Smooth muscle cell (in vitro differentiated cells): ENCODE data around the gene FRG1. TPM values are rescaled to one million over a fixed set of nuclear protein-coding genes. Genes with fewer than 3 reads are reported as not detected.
"Not testable (repeated sequence)": the region's sequence is repeated elsewhere in the genome, so short reads cannot be mapped to it uniquely, and the experiment has no call there.

Source experiments
- DNase-seq: peaks from one replicate; lab custom pipeline; 2025; ENCODE audit not compliant: unreplicated experiment; lab: John Stamatoyannopoulos, UW
- H2AFZ ChIP-seq: fragments of 200-600 bp; sonication (generic); 2 replicates; pipeline ENCODE4 v1.6.0; 2016; ENCODE audit warnings: antibody characterized with exemption, low read depth, mild to moderate bottlenecking
- H3F3A ChIP-seq: fragments of 200-600 bp; sonication (generic); 2 replicates; pipeline ENCODE4 v1.6.0; 2017; ENCODE audit warnings: antibody characterized with exemption, low read depth
- H3K27ac ChIP-seq: fragments of 200-600 bp; sonication (generic); 2 replicates; pipeline ENCODE4 v1.5.1; 2016; ENCODE audit warnings: low read depth, mild to moderate bottlenecking
- H3K27me3 ChIP-seq: fragments of 200-600 bp; sonication (generic); 2 replicates; pipeline ENCODE4 v1.6.1; 2016; ENCODE audit warnings: low read depth, mild to moderate bottlenecking
- H3K36me3 ChIP-seq: fragments of 200-600 bp; sonication (generic); 2 replicates; pipeline ENCODE4 v1.5.1; 2016; ENCODE audit warnings: low read depth
- H3K4me1 ChIP-seq: fragments of 200-600 bp; sonication (generic); 2 replicates; pipeline ENCODE4 v1.5.1; 2016; ENCODE audit warnings: low read depth
- H3K4me2 ChIP-seq: fragments of 200-600 bp; sonication (generic); 2 replicates; pipeline ENCODE4 v1.6.0; 2016; ENCODE audit warnings: mild to moderate bottlenecking
- H3K4me3 ChIP-seq: fragments of 200-600 bp; sonication (generic); 2 replicates; pipeline ENCODE4 v1.5.1; 2016; ENCODE audit warnings: mild to moderate bottlenecking
- H3K79me2 ChIP-seq: fragments of 200-600 bp; sonication (generic); 2 replicates; pipeline ENCODE4 v1.6.0; 2016; ENCODE audit warnings: low read depth, mild to moderate bottlenecking
- H3K9ac ChIP-seq: fragments of 200-600 bp; sonication (generic); 2 replicates; pipeline ENCODE4 v1.6.0; 2016; ENCODE audit warnings: low read depth
- H3K9me3 ChIP-seq: fragments of 200-600 bp; sonication (generic); replicated peaks from 2 replicates; pipeline ENCODE4 v1.5.1; 2016; ENCODE audit warnings: low read depth
- H4K20me1 ChIP-seq: fragments of 200-600 bp; sonication (generic); 2 replicates; pipeline ENCODE4 v1.6.0; 2016; ENCODE audit warnings: low read depth
- CTCF ChIP-seq: fragments of 200-600 bp; sonication (generic); IDR thresholded peaks from 2 replicates; pipeline ENCODE4 v1.5.1; 2017; ENCODE audit warnings: borderline replicate concordance, mild to moderate bottlenecking, antibody characterized with exemption; ENCODE audit not compliant: insufficient read depth, poor library complexity, severe bottlenecking
- WGBS: methylation state at CpG from one replicate; pipeline ENCODE4 v1.1.7; 2016; ENCODE audit warnings: low lambda C conversion rate; 5-methylcytosine and 5-hydroxymethylcytosine counted together
- polyA plus RNA-seq: library from polyadenylated mRNA; unstranded; fragments of >200 nt; fragmentation: Nextera tagmentation; extraction: Ambion mirVana; gene quantifications from 2 replicates; pipeline ENCODE4 v1.2.1, GENCODE V29; 2016
- total RNA-seq: library from RNA; depleted of rRNA; stranded (reverse); fragments of >200 nt; gene quantifications from 2 replicates; pipeline ENCODE4 v1.2.3, GENCODE V29; 2014

FRG1 gene
- total and polyA plus RNA-seq, 2 experiments from 2014 or later: 34.8 to 43.6 TPM

- Histone ChIP-seq H3K4me1 (peaks cover 8% of the 10 kb centered on the region), H3K36me3 (no peaks in the 10 kb centered on the region), H3K27me3 (no peaks in the 10 kb centered on the region), H3K27ac (peak overlapping the region; percentile 90), H4K20me1 (peaks cover 8% of the 10 kb centered on the region), H3K9ac (peak overlapping the region; percentile 86), H2AFZ (peak overlapping the region; percentile 98), H3K9me3 (no peaks in the 10 kb centered on the region), H3F3A (no peaks in the 10 kb centered on the region), H3K4me2 (peak overlapping the region; percentile 89), H3K79me2 (peaks cover 50% of the 10 kb centered on the region), H3K4me3 (peak overlapping the region; percentile 91)
- DNase-seq: no peak
- 21% methylated on average over 31 of the region's 31 CpGs for WGBS
- no peak for TF ChIP-seq CTCF
These were observed 356 bp downstream of the FRG1 start for GRCh38 chr4:189941005-189941450.

- Histone ChIP-seq H3K79me2 (peaks cover 54% of the 10 kb centered on the region), H3K4me2 (peak overlapping the region; percentile 89)
These were observed 1.7 kb downstream of the FRG1 start for GRCh38 chr4:189942412-189942811.

GRCh38 chr4:189944077-189944476, 3.4 kb downstream of the FRG1 start:
- H3K4me1 ChIP-seq: not testable (repeated sequence)

More at GRCh38 chr4:189942412-189942811, 1.7 kb downstream of the FRG1 start:
- not testable (repeated sequence) for H3K9ac ChIP-seq, H3K4me1 ChIP-seq, H3K4me3 ChIP-seq, H3K27ac ChIP-seq, H3F3A ChIP-seq, DNase-seq, H3K9me3 ChIP-seq, H3K27me3 ChIP-seq, H2AFZ ChIP-seq, H3K36me3 ChIP-seq
- WGBS: 88% methylated on average over 3 of the region's 3 CpGs
- peaks cover 20% of the 10 kb centered on the region for H4K20me1 ChIP-seq

GRCh38 chr4:189946906-189947305, 6.2 kb downstream of the FRG1 start:
- not testable (repeated sequence) for H3K27me3 ChIP-seq, H3K4me3 ChIP-seq, H3F3A ChIP-seq, DNase-seq, H2AFZ ChIP-seq, H3K27ac ChIP-seq, H3K4me2 ChIP-seq, H3K4me1 ChIP-seq, H3K9ac ChIP-seq, H3K36me3 ChIP-seq, H3K9me3 ChIP-seq
- H4K20me1 ChIP-seq: peaks cover 34% of the 10 kb centered on the region
- WGBS: 97% methylated on average over 13 of the region's 13 CpGs
- peaks cover 72% of the 10 kb centered on the region for H3K79me2 ChIP-seq

More at GRCh38 chr4:189944077-189944476, 3.4 kb downstream of the FRG1 start:
- not testable (repeated sequence) for DNase-seq, H3K9ac ChIP-seq, H3K27ac ChIP-seq, H2AFZ ChIP-seq, H3K36me3 ChIP-seq, H3K9me3 ChIP-seq, H3K4me2 ChIP-seq, H3K4me3 ChIP-seq, H3F3A ChIP-seq, H3K27me3 ChIP-seq
- Histone ChIP-seq H3K79me2 (peaks cover 59% of the 10 kb centered on the region), H4K20me1 (peaks cover 32% of the 10 kb centered on the region)
- 94% methylated on average over 5 of the region's 5 CpGs for WGBS

GRCh38 chr4:189948486-189948885, 7.8 kb downstream of the FRG1 start:
- not testable (repeated sequence) for H3K27me3 ChIP-seq, H3F3A ChIP-seq, DNase-seq, H2AFZ ChIP-seq, H3K27ac ChIP-seq, H3K4me2 ChIP-seq, H3K36me3 ChIP-seq, H3K4me3 ChIP-seq, H3K9me3 ChIP-seq, H3K4me1 ChIP-seq, H3K9ac ChIP-seq
- WGBS: 75% methylated on average over 7 of the region's 7 CpGs
- H3K79me2 ChIP-seq: peaks cover 57% of the 10 kb centered on the region
- peaks cover 34% of the 10 kb centered on the region for H4K20me1 ChIP-seq

GRCh38 chr4:189969291-189969690, 28.6 kb downstream of the FRG1 start:
- 71% methylated on average over 1 of the region's 1 CpG for WGBS
- not testable (repeated sequence) for H3K27me3 ChIP-seq, DNase-seq

More at GRCh38 chr4:189969291-189969690, 28.6 kb downstream of the FRG1 start:
- H3F3A ChIP-seq, H3K4me3 ChIP-seq, H3K9me3 ChIP-seq, H3K79me2 ChIP-seq, H3K4me1 ChIP-seq, H3K36me3 ChIP-seq, H3K27ac ChIP-seq, H2AFZ ChIP-seq, H4K20me1 ChIP-seq, H3K4me2 ChIP-seq, H3K9ac ChIP-seq: not testable (repeated sequence)
